CD4-positive, alpha-beta memory T cell (primary cell): ENCODE data around the gene ZSCAN23. TPM values are rescaled to one million over a fixed set of nuclear protein-coding genes. Genes with fewer than 3 reads are reported as not detected.

Source experiments
- polyA plus RNA-seq, 2 donors: library from polyadenylated mRNA; unstranded; fragments of 300-500 nt; fragmentation: Illumina TruSeq; gene quantifications; one replicate each; pipeline ENCODE4 v1.2.3, GENCODE V29; 2021
- total RNA-seq, 2 experiments: library from RNA; stranded (reverse); gene quantifications; one replicate each; pipeline ENCODE4 v1.2.3, GENCODE V29; 2021

The ZSCAN23 gene
- total and polyA plus RNA-seq, 4 experiments from 2014 or later, result 1.1 to 1.7 TPM; not detected in 2

Other genes starting within 250 kb of the ZSCAN23 start
- 1 to 10 TPM; 3.4 to 4.4 TPM for gene ZSCAN9, start 218.2 kb downstream of the ZSCAN23 start, total RNA-seq
- gene ZSCAN9, start 218.2 kb downstream of the ZSCAN23 start, polyA plus RNA-seq, result 1 to 10 TPM; 1.2 to 3.5 TPM
- gene ZKSCAN4, start 191.2 kb downstream of the ZSCAN23 start, total RNA-seq, result 10 to 100 TPM in 1 of 2 experiments, 1 to 10 TPM in 1; 9.9 to 11.1 TPM
- 1 to 10 TPM; 2.4 to 5.2 TPM for gene ZKSCAN4, start 191.2 kb downstream of the ZSCAN23 start, polyA plus RNA-seq
- under 1 TPM in 1 of 2 experiments, not detected in 1; 0.33 TPM for gene NKAPL, start 184.2 kb downstream of the ZSCAN23 start, total RNA-seq
- gene NKAPL, start 184.2 kb downstream of the ZSCAN23 start, polyA plus RNA-seq, result under 1 TPM in 1 of 2 donors, not detected in 1; 0.15 TPM
- 10 to 100 TPM; 23.3 to 26.5 TPM for gene ZSCAN26, start 176.3 kb downstream of the ZSCAN23 start, total RNA-seq
- gene ZSCAN26, start 176.3 kb downstream of the ZSCAN23 start, polyA plus RNA-seq, result 10 to 100 TPM; 13.1 to 14.2 TPM
- 1 to 10 TPM; 1.1 to 1.4 TPM for gene PGBD1, start 161.9 kb downstream of the ZSCAN23 start, total RNA-seq
- gene PGBD1, start 161.9 kb downstream of the ZSCAN23 start, polyA plus RNA-seq, result under 1 TPM; 0.08 to 0.31 TPM
- gene ZSCAN31, start 107.3 kb downstream of the ZSCAN23 start, total RNA-seq, result under 1 TPM; 0.73 to 0.97 TPM
- gene ZSCAN31, start 107.3 kb downstream of the ZSCAN23 start, polyA plus RNA-seq, result 1 to 10 TPM in 1 of 2 donors, under 1 TPM in 1; 0.86 to 1.2 TPM
- gene ZKSCAN3, start 93.5 kb downstream of the ZSCAN23 start, total RNA-seq, result 10 to 100 TPM; 12.4 to 12.6 TPM
- 1 to 10 TPM; 2.3 to 4.2 TPM for gene ZKSCAN3, start 93.5 kb downstream of the ZSCAN23 start, polyA plus RNA-seq
- gene ZSCAN12, start 43.7 kb downstream of the ZSCAN23 start, total RNA-seq, result 1 to 10 TPM; 8.0 to 8.3 TPM
- 1 to 10 TPM in 1 of 2 donors, under 1 TPM in 1; 0.70 to 1.3 TPM for gene ZSCAN12, start 43.7 kb downstream of the ZSCAN23 start, polyA plus RNA-seq
- gene GPX6, start 72.3 kb upstream of the ZSCAN23 start, total RNA-seq, result not detected
- gene GPX6, start 72.3 kb upstream of the ZSCAN23 start, polyA plus RNA-seq, result not detected
- not detected for gene GPX5, start 82.4 kb upstream of the ZSCAN23 start, total RNA-seq
- gene GPX5, start 82.4 kb upstream of the ZSCAN23 start, polyA plus RNA-seq, result not detected